ENCODE measurements around the gene SCO1.

Gene SCO1

DNA sequence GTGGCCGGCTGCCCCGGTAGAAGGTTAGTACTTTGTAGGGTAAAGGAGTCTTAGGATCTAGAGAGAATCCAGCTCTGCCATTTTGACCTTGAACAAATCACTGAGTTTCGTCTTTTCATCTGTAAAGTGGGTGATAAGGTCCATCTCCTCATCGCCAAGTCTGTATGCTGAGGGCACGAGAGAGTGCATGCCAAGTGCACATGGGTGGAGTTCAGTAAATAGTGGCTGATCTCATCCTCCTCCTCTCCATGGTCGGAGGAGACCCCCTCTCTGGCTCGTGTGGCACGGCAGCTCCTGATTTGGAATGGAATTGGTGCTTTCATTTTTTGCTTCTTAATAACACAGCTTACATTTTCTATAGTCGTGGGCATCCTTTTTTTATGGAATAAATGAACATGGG lies 70.9 kb downstream of the SCO1 start:
- DNase-seq (ENCODE audit: insufficient read length, low spot score) (no peak), FAIRE-seq (no peak)
- TF ChIP-seq TAF1 (IDR thresholded peaks at IDR 0.05; ENCODE audit: low read depth, low read length): no peak
- no peak for TF ChIP-seq POLR2AphosphoS5 (IDR thresholded peaks at IDR 0.05; ENCODE audit: low read depth, low read length)
- TF ChIP-seq SPI1 (IDR thresholded peaks at IDR 0.05; ENCODE audit: low read depth, low read length): no peak
- TF ChIP-seq POLR2A (IDR thresholded peaks at IDR 0.05; ENCODE audit: low read depth, low read length): no peak
- no peak for TF ChIP-seq POU2F2 (IDR thresholded peaks at IDR 0.05; ENCODE audit: low read depth, low read length)
- TF ChIP-seq PAX5 (IDR thresholded peaks at IDR 0.05; ENCODE audit: insufficient read depth, low read length, severe bottlenecking): no peak

GRCh38 chr17:10624969-10625368 lies 72.4 kb downstream of the SCO1 start:
- DNase-seq (ENCODE audit: insufficient read length, low spot score): no peak
- FAIRE-seq: no peak
- no peak for TF ChIP-seq PAX5 (IDR thresholded peaks at IDR 0.05; ENCODE audit: insufficient read depth, low read length, severe bottlenecking)
- TF ChIP-seq SPI1 (IDR thresholded peaks at IDR 0.05; ENCODE audit: low read depth, low read length): no peak
- TF ChIP-seq POLR2A (IDR thresholded peaks at IDR 0.05; ENCODE audit: low read depth, low read length): no peak
- no peak for TF ChIP-seq POU2F2 (IDR thresholded peaks at IDR 0.05; ENCODE audit: low read depth, low read length)
- no peak for TF ChIP-seq TAF1 (IDR thresholded peaks at IDR 0.05; ENCODE audit: low read depth, low read length)
- TF ChIP-seq POLR2AphosphoS5 (IDR thresholded peaks at IDR 0.05; ENCODE audit: low read depth, low read length): no peak

DNA sequence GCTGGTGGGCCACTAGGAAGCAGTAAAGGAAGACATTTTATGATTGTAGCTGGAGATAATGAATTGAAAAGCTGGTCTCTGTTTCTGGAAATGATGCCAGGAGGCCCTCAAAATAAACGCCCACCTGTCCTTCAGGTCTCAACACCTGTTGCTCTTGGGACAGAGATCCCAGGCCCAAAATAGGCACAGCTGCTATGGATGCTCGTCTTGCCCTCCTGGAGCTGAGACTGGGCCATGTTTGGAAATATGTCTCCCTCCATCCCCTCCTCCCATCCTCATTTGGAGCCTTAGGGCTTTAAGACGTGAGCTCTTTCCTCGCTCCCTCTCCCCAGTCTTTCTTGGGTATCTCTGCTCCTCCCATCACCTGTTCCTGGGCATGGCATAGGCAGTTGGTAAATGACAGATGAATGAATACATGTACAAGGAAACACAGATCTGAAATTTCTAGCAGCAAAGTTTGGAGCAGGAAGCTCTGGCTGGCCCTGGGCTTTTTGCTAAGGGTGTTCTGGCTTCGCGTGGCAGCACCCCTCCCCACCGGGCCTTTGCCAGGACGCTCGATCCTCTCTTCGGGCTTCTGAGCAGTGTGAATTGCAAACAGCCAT lies 73.5 kb downstream of the SCO1 start:
- TF ChIP-seq POLR2AphosphoS5 (IDR thresholded peaks at IDR 0.05; ENCODE audit: low read depth, low read length) (no peak), PAX5 (IDR thresholded peaks at IDR 0.05; ENCODE audit: insufficient read depth, low read length, severe bottlenecking) (no peak), POU2F2 (IDR thresholded peaks at IDR 0.05; ENCODE audit: low read depth, low read length) (no peak), POLR2A (IDR thresholded peaks at IDR 0.05; ENCODE audit: low read depth, low read length) (no peak), TAF1 (IDR thresholded peaks at IDR 0.05; ENCODE audit: low read depth, low read length) (no peak), SPI1 (IDR thresholded peaks at IDR 0.05; ENCODE audit: low read depth, low read length) (no peak)
- no peak for DNase-seq (ENCODE audit: insufficient read length, low spot score)
- FAIRE-seq: no peak

GRCh38 chr17:10622617-10623485 lies 74.5 kb downstream of the SCO1 start:
- no peak for TF ChIP-seq TAF1 (IDR thresholded peaks at IDR 0.05; ENCODE audit: low read depth, low read length)
- no peak for TF ChIP-seq POLR2A (IDR thresholded peaks at IDR 0.05; ENCODE audit: low read depth, low read length)
- TF ChIP-seq SPI1 (IDR thresholded peaks at IDR 0.05; ENCODE audit: low read depth, low read length): no peak
- FAIRE-seq (no peak), DNase-seq (ENCODE audit: insufficient read length, low spot score) (no peak)
